ENCODE measurements around the gene LZTFL1. TPM values are rescaled to one million over a fixed set of nuclear protein-coding genes. Genes with fewer than 3 reads are reported as not detected.
A peak's percentile ranks its signal among the peaks of the same experiment; 100 is the strongest.

The LZTFL1 gene
- total and polyA plus RNA-seq, 4 donors, result 7.7 to 45.1 (median 22.3) TPM

GRCh38 chr3:45817831-45818522 lies 23.9 kb downstream of the LZTFL1 start:
- H3K9me3 ChIP-seq (ENCODE audit: control insufficient read depth in 4 of 4, insufficient read depth in 3 of 4, low read length in 3 of 4), result peaks cover 0 to 5% (median 2%) of the 10 kb centered on the region in 4 donors
- H3K4me1 ChIP-seq (ENCODE audit: control insufficient read depth in 5 of 5, insufficient read depth in 5 of 5, low read length in 5 of 5), result peaks cover 0 to 10% (median 0%) of the 10 kb centered on the region in 5 donors
- no peak for TF ChIP-seq CTCF (IDR thresholded peaks at IDR 0.05; ENCODE audit: control extremely low read depth, extremely low read depth)
- H3K27ac ChIP-seq (ENCODE audit: low read depth in 1 of 2, low read length in 1 of 2), result peak overlapping the region in 1 of 2 donors; percentile 57
- ATAC-seq (ENCODE audit: insufficient read depth, low FRiP score), result peak; percentile 66
- H3K27me3 ChIP-seq (ENCODE audit: control insufficient read depth in 3 of 3, insufficient read depth in 3 of 3, low read length in 2 of 3), result no peaks in the 10 kb centered on the region
- 37 to 43% methylated on average over 4 of the region's 4 CpGs for WGBS, 2 donors
- peaks cover 4 to 10% (median 6%) of the 10 kb centered on the region in 4 donors for H3K36me3 ChIP-seq (ENCODE audit: control insufficient read depth in 4 of 4, insufficient read depth in 4 of 4, low read length in 4 of 4)
- DNase-seq, result peak in 1 of 3 donors; percentile 57
- no peak overlapping the region for H3K4me3 ChIP-seq
- no peak overlapping the region for H3K9ac ChIP-seq (ENCODE audit: insufficient read depth in 1 of 2, low read length in 2 of 2)

GRCh38 chr3:45816544-45816943 lies 25.4 kb downstream of the LZTFL1 start:
- peak overlapping the region; percentile 17 to 67 for H3K27ac ChIP-seq (ENCODE audit: low read depth in 1 of 2, low read length in 1 of 2)
- ATAC-seq (ENCODE audit: insufficient read depth, low FRiP score), result no peak
- WGBS, 2 donors, result 63 to 81% methylated on average over 3 of the region's 3 CpGs

GRCh38 chr3:45814322-45814721 lies 27.6 kb downstream of the LZTFL1 start:
- no peak overlapping the region for H3K9ac ChIP-seq (ENCODE audit: insufficient read depth in 1 of 2, low read length in 2 of 2)
- no peak overlapping the region for H3K27ac ChIP-seq (ENCODE audit: low read depth in 1 of 2, low read length in 1 of 2)

More at GRCh38 chr3:45816544-45816943, 25.4 kb downstream of the LZTFL1 start:
- Histone ChIP-seq H3K36me3 (ENCODE audit: control insufficient read depth in 4 of 4, insufficient read depth in 4 of 4, low read length in 4 of 4) (peaks cover 3 to 6% (median 5%) of the 10 kb centered on the region in 4 donors), H3K27me3 (ENCODE audit: control insufficient read depth in 3 of 3, insufficient read depth in 3 of 3, low read length in 2 of 3) (no peaks in the 10 kb centered on the region), H3K9me3 (ENCODE audit: control insufficient read depth in 4 of 4, insufficient read depth in 3 of 4, low read length in 3 of 4) (peaks cover 0 to 5% (median 2%) of the 10 kb centered on the region in 4 donors), H3K4me3 (no peak overlapping the region), H3K4me1 (ENCODE audit: control insufficient read depth in 5 of 5, insufficient read depth in 5 of 5, low read length in 5 of 5) (peaks cover 0 to 10% (median 0%) of the 10 kb centered on the region in 5 donors), H3K9ac (ENCODE audit: insufficient read depth in 1 of 2, low read length in 2 of 2) (no peak overlapping the region)
- TF ChIP-seq CTCF (IDR thresholded peaks at IDR 0.05; ENCODE audit: control extremely low read depth, extremely low read depth), result no peak
- no peak for DNase-seq

More at GRCh38 chr3:45814322-45814721, 27.6 kb downstream of the LZTFL1 start:
- ATAC-seq (ENCODE audit: insufficient read depth, low FRiP score) (no peak), DNase-seq (no peak)
- Histone ChIP-seq H3K4me1 (ENCODE audit: control insufficient read depth in 5 of 5, insufficient read depth in 5 of 5, low read length in 5 of 5) (peaks cover 0 to 10% (median 0%) of the 10 kb centered on the region in 5 donors), H3K4me3 (no peak overlapping the region), H3K9me3 (ENCODE audit: control insufficient read depth in 4 of 4, insufficient read depth in 3 of 4, low read length in 3 of 4) (peaks cover 0 to 5% (median 2%) of the 10 kb centered on the region in 4 donors), H3K36me3 (ENCODE audit: control insufficient read depth in 4 of 4, insufficient read depth in 4 of 4, low read length in 4 of 4) (peaks cover 0 to 4% (median 2%) of the 10 kb centered on the region in 4 donors), H3K27me3 (ENCODE audit: control insufficient read depth in 3 of 3, insufficient read depth in 3 of 3, low read length in 2 of 3) (no peaks in the 10 kb centered on the region)
- WGBS, 2 donors, result 94 to 95% methylated on average over 4 of the region's 4 CpGs
- TF ChIP-seq CTCF (IDR thresholded peaks at IDR 0.05; ENCODE audit: control extremely low read depth, extremely low read depth), result no peak

Data from lung (tissue), 12 donors.